ENCODE data around the gene CLIP2. TPM values are rescaled to one million over a fixed set of nuclear protein-coding genes. Genes with fewer than 3 reads are reported as not detected.

CLIP2 gene
- total RNA-seq, 1 donor from 2014 or later = 42.0 TPM

- no peak overlapping the region for H3K27ac Mint-ChIP-seq
- no peak for TF ChIP-seq CTCF (IDR thresholded peaks at IDR 0.05; ENCODE audit: unreplicated experiment)
- no peak for DNase-seq (ENCODE audit: low spot score, unreplicated experiment)
- H3K4me3 Mint-ChIP-seq (ENCODE audit: low read depth) = peak overlapping the region; percentile 71
- H3K27me3 Mint-ChIP-seq = peaks cover 16% of the 10 kb centered on the region
- H3K36me3 Mint-ChIP-seq (ENCODE audit: insufficient read depth) = no peaks in the 10 kb centered on the region
- H3K9me3 Mint-ChIP-seq (ENCODE audit: low read depth) = no peaks in the 10 kb centered on the region
- H3K4me1 Mint-ChIP-seq (ENCODE audit: low read depth) = peaks cover 42% of the 10 kb centered on the region
Observed at GRCh38 chr7:74289659-74290552, 699 bp downstream of the CLIP2 start.

- no peaks in the 10 kb centered on the region for H3K9me3 Mint-ChIP-seq (ENCODE audit: low read depth)
- no peaks in the 10 kb centered on the region for H3K36me3 Mint-ChIP-seq (ENCODE audit: insufficient read depth)
- H3K27ac Mint-ChIP-seq = no peak overlapping the region
- no peak for TF ChIP-seq CTCF (IDR thresholded peaks at IDR 0.05; ENCODE audit: unreplicated experiment)
- DNase-seq (ENCODE audit: low spot score, unreplicated experiment) = no peak
- H3K4me3 Mint-ChIP-seq (ENCODE audit: low read depth) = peak overlapping the region; percentile 71
- peaks cover 44% of the 10 kb centered on the region for H3K4me1 Mint-ChIP-seq (ENCODE audit: low read depth)
- peaks cover 16% of the 10 kb centered on the region for H3K27me3 Mint-ChIP-seq
Observed at GRCh38 chr7:74290553-74290950, 1.3 kb downstream of the CLIP2 start.

- Mint-ChIP-seq H3K27me3 (peaks cover 16% of the 10 kb centered on the region), H3K4me1 (ENCODE audit: low read depth) (peaks cover 44% of the 10 kb centered on the region), H3K36me3 (ENCODE audit: insufficient read depth) (no peaks in the 10 kb centered on the region), H3K9me3 (ENCODE audit: low read depth) (no peaks in the 10 kb centered on the region), H3K27ac (peak overlapping the region; percentile 73), H3K4me3 (ENCODE audit: low read depth) (peak overlapping the region; percentile 71)
- TF ChIP-seq CTCF (IDR thresholded peaks at IDR 0.05; ENCODE audit: unreplicated experiment) = no peak
- DNase-seq (ENCODE audit: low spot score, unreplicated experiment) = no peak
Observed at GRCh38 chr7:74290981-74291441, 1.8 kb downstream of the CLIP2 start.

GRCh38 chr7:74291535-74291934 lies 2.3 kb downstream of the CLIP2 start:
- DNase-seq (ENCODE audit: low spot score, unreplicated experiment) = no peak
- Mint-ChIP-seq H3K9me3 (ENCODE audit: low read depth) (no peaks in the 10 kb centered on the region), H3K4me3 (ENCODE audit: low read depth) (peak overlapping the region; percentile 71), H3K27me3 (peaks cover 16% of the 10 kb centered on the region), H3K4me1 (ENCODE audit: low read depth) (peaks cover 44% of the 10 kb centered on the region), H3K27ac (no peak overlapping the region), H3K36me3 (ENCODE audit: insufficient read depth) (no peaks in the 10 kb centered on the region)
- TF ChIP-seq CTCF (IDR thresholded peaks at IDR 0.05; ENCODE audit: unreplicated experiment) = no peak

- no peak for DNase-seq (ENCODE audit: low spot score, unreplicated experiment)
- peak overlapping the region; percentile 91 for H3K27ac Mint-ChIP-seq
Observed at GRCh38 chr7:74292757-74293576, 3.8 kb downstream of the CLIP2 start.

More at GRCh38 chr7:74292757-74293576, 3.8 kb downstream of the CLIP2 start:
- Mint-ChIP-seq H3K4me3 (ENCODE audit: low read depth) (peak overlapping the region; percentile 60), H3K4me1 (ENCODE audit: low read depth) (peaks cover 42% of the 10 kb centered on the region), H3K9me3 (ENCODE audit: low read depth) (no peaks in the 10 kb centered on the region), H3K27me3 (peaks cover 8% of the 10 kb centered on the region), H3K36me3 (ENCODE audit: insufficient read depth) (peaks cover 3% of the 10 kb centered on the region)
- TF ChIP-seq CTCF (IDR thresholded peaks at IDR 0.05; ENCODE audit: unreplicated experiment) = no peak
